IPS-15b (cell line): ENCODE data around the gene TMEM175.

Source experiments
- H3K27me3 ChIP-seq: one replicate; pipeline ENCODE4 v1.6.1; 2013; ENCODE audit warnings: low read length; ENCODE audit not compliant: control insufficient read depth, insufficient read depth
- H3K36me3 ChIP-seq: one replicate; pipeline ENCODE4 v1.6.1; 2013; ENCODE audit warnings: low read length; ENCODE audit not compliant: control insufficient read depth, insufficient read depth
- H3K4me1 ChIP-seq: one replicate; pipeline ENCODE4 v1.6.1; 2013; ENCODE audit warnings: mild to moderate bottlenecking, low read length; ENCODE audit not compliant: control insufficient read depth, insufficient read depth
- H3K4me3 ChIP-seq: one replicate; pipeline ENCODE4 v1.5.1; 2013; ENCODE audit warnings: low read depth, low read length
- H3K9ac ChIP-seq: one replicate; pipeline ENCODE4 v1.6.1; 2013; ENCODE audit warnings: low read depth, mild to moderate bottlenecking, low read length
- H3K9me3 ChIP-seq: one replicate; pipeline ENCODE4 v1.6.1; 2013; ENCODE audit warnings: mild to moderate bottlenecking, low read length; ENCODE audit not compliant: control insufficient read depth, insufficient read depth

TMEM175 gene

GRCh38 chr4:964346-965025 is 32.2 kb downstream of the TMEM175 start:
- Histone ChIP-seq H3K4me1 (no peaks in the 10 kb centered on the region), H3K36me3 (peaks cover 21% of the 10 kb centered on the region), H3K9me3 (no peaks in the 10 kb centered on the region), H3K4me3 (no peak overlapping the region), H3K27me3 (no peaks in the 10 kb centered on the region), H3K9ac (no peak overlapping the region)

GRCh38 chr4:965048-965765 is 32.9 kb downstream of the TMEM175 start:
- no peaks in the 10 kb centered on the region for H3K9me3 ChIP-seq

GRCh38 chr4:965766-966134 is 33.5 kb downstream of the TMEM175 start:
- Histone ChIP-seq H3K27me3 (no peaks in the 10 kb centered on the region), H3K4me1 (no peaks in the 10 kb centered on the region)

More at GRCh38 chr4:965048-965765, 32.9 kb downstream of the TMEM175 start:
- H3K27me3 ChIP-seq, result no peaks in the 10 kb centered on the region
- H3K36me3 ChIP-seq, result peaks cover 19% of the 10 kb centered on the region
- no peak overlapping the region for H3K9ac ChIP-seq
- H3K4me1 ChIP-seq, result no peaks in the 10 kb centered on the region
- no peak overlapping the region for H3K4me3 ChIP-seq

DNA sequence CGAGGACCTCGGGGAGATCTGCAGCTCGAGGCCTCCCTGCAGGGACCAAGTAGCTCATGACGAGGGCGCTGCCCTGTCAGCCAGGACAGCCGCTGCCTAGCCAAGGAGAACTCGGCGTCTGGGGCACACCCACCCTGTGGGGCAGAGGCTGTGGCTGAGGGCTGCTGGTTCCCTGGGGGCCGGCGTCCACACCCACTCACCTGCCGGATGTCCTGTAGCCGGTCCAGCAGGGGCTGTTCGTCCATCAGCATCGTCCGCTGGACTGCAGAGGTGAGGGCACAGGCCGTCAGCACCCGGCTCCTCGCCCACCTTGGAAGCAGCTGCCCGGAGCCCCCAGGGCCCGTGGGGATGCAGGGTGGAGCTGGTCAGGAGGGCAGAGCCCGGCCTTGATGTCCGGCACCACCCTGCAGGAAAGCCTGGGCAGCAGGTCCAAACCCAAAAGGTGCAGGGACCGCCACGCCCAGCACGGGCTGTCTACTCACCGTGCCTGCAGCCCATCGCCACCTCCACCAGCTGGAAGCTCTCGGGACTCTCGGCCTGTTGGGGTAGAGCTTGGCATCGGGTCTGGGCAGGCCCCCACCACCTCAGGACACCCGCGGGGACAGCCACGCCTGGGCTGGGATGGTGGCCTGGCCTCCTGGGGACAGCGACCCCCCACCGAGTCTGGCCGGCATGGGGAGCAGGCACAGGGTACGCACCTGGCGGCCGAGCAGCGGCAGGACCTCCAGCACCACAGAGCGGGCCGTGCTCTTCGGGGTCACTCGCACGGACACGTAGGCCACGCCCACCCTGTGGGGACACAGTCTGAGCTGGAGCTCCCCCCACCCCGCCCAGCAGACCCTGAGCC is 34.2 kb downstream of the TMEM175 start:
- H3K36me3 ChIP-seq, result peaks cover 18% of the 10 kb centered on the region
- H3K27me3 ChIP-seq, result no peaks in the 10 kb centered on the region
- H3K9ac ChIP-seq, result no peak overlapping the region
- no peaks in the 10 kb centered on the region for H3K9me3 ChIP-seq
- H3K4me1 ChIP-seq, result no peaks in the 10 kb centered on the region
- no peak overlapping the region for H3K4me3 ChIP-seq

More at GRCh38 chr4:965766-966134, 33.5 kb downstream of the TMEM175 start:
- Histone ChIP-seq H3K36me3 (peaks cover 17% of the 10 kb centered on the region), H3K9me3 (no peaks in the 10 kb centered on the region), H3K9ac (no peak overlapping the region), H3K4me3 (no peak overlapping the region)

GRCh38 chr4:967113-968104 is 35.1 kb downstream of the TMEM175 start:
- peak overlapping the region; percentile 30 for H3K4me3 ChIP-seq
- H3K36me3 ChIP-seq, result peaks cover 18% of the 10 kb centered on the region
- H3K27me3 ChIP-seq, result peaks cover 4% of the 10 kb centered on the region
- no peak overlapping the region for H3K9ac ChIP-seq
- no peaks in the 10 kb centered on the region for H3K4me1 ChIP-seq
- H3K9me3 ChIP-seq, result no peaks in the 10 kb centered on the region

DNA sequence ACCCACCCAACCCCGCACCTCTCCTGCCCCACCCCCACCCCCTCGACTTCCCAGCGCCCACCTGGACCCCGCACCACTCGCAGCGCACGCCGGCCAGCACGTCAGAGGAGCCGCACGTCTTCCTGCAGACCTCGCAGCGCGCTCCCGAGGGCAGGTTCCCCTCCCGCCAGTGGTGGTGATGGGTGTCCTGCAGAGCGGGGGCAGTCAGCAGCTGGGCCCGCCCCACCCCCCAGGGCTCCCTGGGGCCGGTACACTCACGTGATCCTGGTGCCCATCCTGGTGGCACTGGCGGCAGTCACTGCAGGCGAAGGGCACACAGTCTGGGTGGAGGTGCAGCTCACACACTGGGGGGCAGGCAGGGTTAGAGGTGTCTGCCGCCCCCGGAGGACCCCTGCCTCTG is 36.0 kb downstream of the TMEM175 start:
- H3K4me3 ChIP-seq, result no peak overlapping the region
- no peaks in the 10 kb centered on the region for H3K4me1 ChIP-seq
- peaks cover 4% of the 10 kb centered on the region for H3K27me3 ChIP-seq
- no peak overlapping the region for H3K9ac ChIP-seq
- H3K9me3 ChIP-seq, result no peaks in the 10 kb centered on the region
- peaks cover 14% of the 10 kb centered on the region for H3K36me3 ChIP-seq

GRCh38 chr4:968621-969394 is 36.5 kb downstream of the TMEM175 start:
- H3K36me3 ChIP-seq, result peaks cover 13% of the 10 kb centered on the region
- H3K9me3 ChIP-seq, result no peaks in the 10 kb centered on the region
- H3K9ac ChIP-seq, result no peak overlapping the region
- H3K27me3 ChIP-seq, result peaks cover 4% of the 10 kb centered on the region
- H3K4me1 ChIP-seq, result no peaks in the 10 kb centered on the region
- H3K4me3 ChIP-seq, result no peak overlapping the region

- Histone ChIP-seq H3K36me3 (peaks cover 12% of the 10 kb centered on the region), H3K9me3 (no peaks in the 10 kb centered on the region), H3K9ac (no peak overlapping the region), H3K27me3 (peaks cover 8% of the 10 kb centered on the region), H3K4me1 (no peaks in the 10 kb centered on the region), H3K4me3 (no peak overlapping the region)
Observed at GRCh38 chr4:970046-970745, 37.9 kb downstream of the TMEM175 start.

DNA sequence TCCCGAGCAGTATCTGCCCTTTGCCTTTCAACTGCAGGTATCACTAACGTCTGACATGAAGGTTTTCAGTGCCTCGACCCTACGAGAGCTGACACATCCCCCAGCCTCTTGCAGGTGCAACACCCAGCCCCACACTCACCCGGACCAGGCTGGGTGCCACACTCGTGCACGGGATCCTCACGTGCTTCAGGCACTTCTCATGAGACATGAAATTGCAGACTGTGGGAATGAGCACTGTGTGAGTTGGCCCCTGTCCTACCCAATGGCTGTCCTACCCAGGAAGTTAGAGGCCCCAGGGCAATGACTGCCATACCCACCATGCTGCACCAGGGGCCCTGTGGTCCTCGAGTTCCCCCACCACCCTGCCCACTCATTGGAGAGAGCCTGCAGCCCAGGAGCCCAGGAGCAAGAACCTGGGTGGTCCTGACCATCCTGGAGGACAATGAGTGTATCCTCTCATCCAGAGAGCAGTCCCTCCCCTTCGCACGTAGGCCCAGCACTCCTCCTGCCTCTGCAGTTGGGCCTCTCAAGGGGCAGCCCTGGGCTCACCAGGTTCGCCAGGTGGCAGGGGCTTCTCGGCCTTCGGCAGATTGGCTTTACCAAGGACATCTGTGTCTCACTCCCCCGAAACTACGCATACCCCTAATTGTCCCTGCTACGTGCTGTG is 38.7 kb downstream of the TMEM175 start:
- peaks cover 7% of the 10 kb centered on the region for H3K36me3 ChIP-seq
- H3K27me3 ChIP-seq, result peaks cover 8% of the 10 kb centered on the region
- H3K4me1 ChIP-seq, result no peaks in the 10 kb centered on the region
- no peak overlapping the region for H3K9ac ChIP-seq
- no peaks in the 10 kb centered on the region for H3K9me3 ChIP-seq
- no peak overlapping the region for H3K4me3 ChIP-seq
